ENCODE measurements around the gene MAGI2. TPM values are rescaled to one million over a fixed set of nuclear protein-coding genes. Genes with fewer than 3 reads are reported as not detected.

The MAGI2 gene
- polyA plus RNA-seq, 2 donors, result 0.67 to 0.79 TPM

- WGBS, 2 donors, result 74 to 75% methylated on average over 1 of the region's 1 CpG
These were observed 625.1 kb downstream of the MAGI2 start for GRCh38 chr7:78828317-78828716.

DNA sequence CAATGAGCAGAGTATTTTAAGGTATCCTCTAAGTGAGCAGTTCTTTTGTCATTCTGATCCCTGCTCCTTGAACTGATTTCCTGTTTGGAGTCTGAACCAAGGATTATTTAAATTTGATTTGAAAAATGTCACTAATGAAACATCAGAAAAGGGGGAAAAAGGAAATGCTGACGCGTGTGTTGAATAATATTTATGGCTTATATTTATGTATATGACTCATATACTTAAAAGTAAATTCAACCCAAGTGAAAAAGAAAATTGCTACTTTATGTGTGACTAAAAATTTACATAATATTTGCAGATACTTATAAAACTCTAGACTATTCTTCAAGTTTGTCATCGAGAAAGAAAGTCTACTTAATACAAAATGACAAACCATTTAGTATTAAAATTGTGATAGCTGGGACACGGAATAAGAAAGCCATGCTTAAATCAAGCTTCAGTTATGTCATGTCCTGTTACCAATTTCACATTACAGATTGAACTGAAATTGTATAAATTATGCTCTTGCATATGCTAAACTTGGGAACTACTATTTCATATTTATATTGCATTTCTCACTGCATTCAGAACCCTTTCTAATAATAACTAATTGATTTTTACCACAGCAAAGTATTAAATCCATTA is 649.9 kb downstream of the MAGI2 start:
- Histone ChIP-seq H3K4me1 (ENCODE audit: control insufficient read depth in 2 of 2, insufficient read depth in 2 of 2, low read length in 1 of 2) (no peaks in the 10 kb centered on the region), H3K9me3 (ENCODE audit: control insufficient read depth in 2 of 2, insufficient read depth in 1 of 2, low read depth in 1 of 2, low read length in 1 of 2) (no peaks in the 10 kb centered on the region), H3K27ac (ENCODE audit: low read depth in 2 of 2, low read length in 1 of 2) (no peak overlapping the region), H3K36me3 (ENCODE audit: control insufficient read depth in 2 of 2, insufficient read depth in 2 of 2, low read length in 1 of 2) (no peaks in the 10 kb centered on the region), H3K4me3 (ENCODE audit: low read depth in 1 of 2, low read length in 2 of 2) (no peak overlapping the region), H3K27me3 (ENCODE audit: control insufficient read depth in 1 of 2, insufficient read depth in 2 of 2, low read length in 2 of 2) (no peaks in the 10 kb centered on the region)
- WGBS, 2 donors, result 79 to 84% methylated on average over 4 of the region's 4 CpGs

More at GRCh38 chr7:78828317-78828716, 625.1 kb downstream of the MAGI2 start:
- Histone ChIP-seq H3K27ac (ENCODE audit: low read depth in 2 of 2, low read length in 1 of 2) (no peak overlapping the region), H3K4me3 (ENCODE audit: low read depth in 1 of 2, low read length in 2 of 2) (no peak overlapping the region), H3K36me3 (ENCODE audit: control insufficient read depth in 2 of 2, insufficient read depth in 2 of 2, low read length in 1 of 2) (no peaks in the 10 kb centered on the region), H3K4me1 (ENCODE audit: control insufficient read depth in 2 of 2, insufficient read depth in 2 of 2, low read length in 1 of 2) (no peaks in the 10 kb centered on the region), H3K27me3 (ENCODE audit: control insufficient read depth in 1 of 2, insufficient read depth in 2 of 2, low read length in 2 of 2) (no peaks in the 10 kb centered on the region), H3K9me3 (ENCODE audit: control insufficient read depth in 2 of 2, insufficient read depth in 1 of 2, low read depth in 1 of 2, low read length in 1 of 2) (no peaks in the 10 kb centered on the region)

DNA sequence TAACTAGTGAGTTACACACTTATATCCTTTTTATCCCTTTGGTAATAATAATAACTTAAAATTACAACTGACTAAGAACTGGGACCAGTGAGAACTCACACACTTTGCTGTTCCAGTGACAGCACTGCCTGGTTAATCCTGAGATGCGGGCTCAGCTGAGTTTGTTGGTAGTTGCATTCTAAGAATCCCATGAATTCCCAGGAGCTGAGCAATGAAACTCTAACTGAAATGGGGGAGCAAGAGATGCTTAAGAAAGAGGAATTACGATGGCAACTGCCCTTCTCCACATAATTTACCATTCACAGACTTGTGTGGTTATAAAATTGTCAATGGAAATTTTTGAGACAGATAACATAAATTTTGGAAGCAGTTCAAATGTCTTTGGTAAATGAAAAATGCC is 659.4 kb downstream of the MAGI2 start:
- H3K27me3 ChIP-seq (ENCODE audit: control insufficient read depth in 1 of 2, insufficient read depth in 2 of 2, low read length in 2 of 2), result no peaks in the 10 kb centered on the region
- 47 to 48% methylated on average over 2 of the region's 2 CpGs for WGBS, 2 donors
- H3K27ac ChIP-seq (ENCODE audit: low read depth in 2 of 2, low read length in 1 of 2), result no peak overlapping the region
- H3K4me3 ChIP-seq (ENCODE audit: low read depth in 1 of 2, low read length in 2 of 2), result no peak overlapping the region
- H3K9me3 ChIP-seq (ENCODE audit: control insufficient read depth in 2 of 2, insufficient read depth in 1 of 2, low read depth in 1 of 2, low read length in 1 of 2), result no peaks in the 10 kb centered on the region
- H3K4me1 ChIP-seq (ENCODE audit: control insufficient read depth in 2 of 2, insufficient read depth in 2 of 2, low read length in 1 of 2), result no peaks in the 10 kb centered on the region
- no peaks in the 10 kb centered on the region for H3K36me3 ChIP-seq (ENCODE audit: control insufficient read depth in 2 of 2, insufficient read depth in 2 of 2, low read length in 1 of 2)

GRCh38 chr7:78792624-78793023 is 660.8 kb downstream of the MAGI2 start:
- Histone ChIP-seq H3K9me3 (ENCODE audit: control insufficient read depth in 2 of 2, insufficient read depth in 1 of 2, low read depth in 1 of 2, low read length in 1 of 2) (no peaks in the 10 kb centered on the region), H3K36me3 (ENCODE audit: control insufficient read depth in 2 of 2, insufficient read depth in 2 of 2, low read length in 1 of 2) (no peaks in the 10 kb centered on the region)
- WGBS, 2 donors, result 74 to 83% methylated on average over 3 of the region's 3 CpGs

GRCh38 chr7:78792006-78792405 is 661.5 kb downstream of the MAGI2 start:
- H3K27ac ChIP-seq (ENCODE audit: low read depth in 2 of 2, low read length in 1 of 2), result no peak overlapping the region
- 38 to 53% methylated on average over 6 of the region's 6 CpGs for WGBS, 2 donors
- H3K9me3 ChIP-seq (ENCODE audit: control insufficient read depth in 2 of 2, insufficient read depth in 1 of 2, low read depth in 1 of 2, low read length in 1 of 2), result no peaks in the 10 kb centered on the region
- H3K4me3 ChIP-seq (ENCODE audit: low read depth in 1 of 2, low read length in 2 of 2), result no peak overlapping the region
- H3K27me3 ChIP-seq (ENCODE audit: control insufficient read depth in 1 of 2, insufficient read depth in 2 of 2, low read length in 2 of 2), result no peaks in the 10 kb centered on the region
- H3K4me1 ChIP-seq (ENCODE audit: control insufficient read depth in 2 of 2, insufficient read depth in 2 of 2, low read length in 1 of 2), result no peaks in the 10 kb centered on the region
- no peaks in the 10 kb centered on the region for H3K36me3 ChIP-seq (ENCODE audit: control insufficient read depth in 2 of 2, insufficient read depth in 2 of 2, low read length in 1 of 2)

More at GRCh38 chr7:78792624-78793023, 660.8 kb downstream of the MAGI2 start:
- Histone ChIP-seq H3K4me3 (ENCODE audit: low read depth in 1 of 2, low read length in 2 of 2) (no peak overlapping the region), H3K4me1 (ENCODE audit: control insufficient read depth in 2 of 2, insufficient read depth in 2 of 2, low read length in 1 of 2) (no peaks in the 10 kb centered on the region), H3K27me3 (ENCODE audit: control insufficient read depth in 1 of 2, insufficient read depth in 2 of 2, low read length in 2 of 2) (no peaks in the 10 kb centered on the region), H3K27ac (ENCODE audit: low read depth in 2 of 2, low read length in 1 of 2) (no peak overlapping the region)

DNA sequence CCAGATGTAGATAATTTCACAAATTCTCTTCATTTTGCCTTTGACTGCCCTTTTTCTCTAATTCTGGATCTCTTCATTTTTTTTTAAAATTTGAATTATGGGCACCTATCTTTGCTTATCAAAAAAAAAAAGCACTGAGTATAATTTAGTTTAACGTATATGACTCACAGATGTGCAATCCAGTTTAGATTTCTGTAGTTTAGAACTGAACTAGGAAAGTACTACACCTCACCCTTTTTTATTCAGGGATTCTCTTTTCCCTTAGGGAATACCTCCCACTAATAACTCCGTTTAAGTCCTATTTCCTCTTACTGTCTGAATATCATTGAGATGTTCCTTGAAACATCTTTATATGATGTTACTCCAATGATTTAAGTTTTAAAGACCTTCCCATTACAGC is 665.0 kb downstream of the MAGI2 start:
- Histone ChIP-seq H3K4me3 (ENCODE audit: low read depth in 1 of 2, low read length in 2 of 2) (no peak overlapping the region), H3K27ac (ENCODE audit: low read depth in 2 of 2, low read length in 1 of 2) (no peak overlapping the region), H3K4me1 (ENCODE audit: control insufficient read depth in 2 of 2, insufficient read depth in 2 of 2, low read length in 1 of 2) (no peaks in the 10 kb centered on the region), H3K36me3 (ENCODE audit: control insufficient read depth in 2 of 2, insufficient read depth in 2 of 2, low read length in 1 of 2) (no peaks in the 10 kb centered on the region), H3K27me3 (ENCODE audit: control insufficient read depth in 1 of 2, insufficient read depth in 2 of 2, low read length in 2 of 2) (no peaks in the 10 kb centered on the region), H3K9me3 (ENCODE audit: control insufficient read depth in 2 of 2, insufficient read depth in 1 of 2, low read depth in 1 of 2, low read length in 1 of 2) (no peaks in the 10 kb centered on the region)
- 40 to 54% methylated on average over 2 of the region's 2 CpGs for WGBS, 2 donors

DNA sequence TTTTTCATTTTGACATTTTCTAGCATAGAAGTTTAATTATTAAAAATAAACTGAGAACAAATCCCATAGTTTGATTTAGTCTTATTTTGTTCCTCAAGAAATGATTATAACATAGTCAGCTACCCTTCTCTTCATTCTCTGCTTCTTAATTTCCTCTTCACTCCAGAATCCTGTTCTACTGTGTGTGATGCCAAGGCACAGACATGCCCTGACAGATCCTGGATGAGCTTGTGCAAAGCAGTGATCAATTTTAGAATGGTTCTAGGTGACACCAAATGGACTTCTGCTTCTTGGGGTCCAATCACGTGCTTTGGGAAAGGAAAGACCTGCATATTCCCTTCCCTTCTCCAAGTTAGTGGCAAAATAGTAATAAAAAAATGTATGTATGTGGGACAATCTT is 665.6 kb downstream of the MAGI2 start:
- WGBS, 2 donors, result 60 to 64% methylated on average over 1 of the region's 1 CpG
- Histone ChIP-seq H3K4me3 (ENCODE audit: low read depth in 1 of 2, low read length in 2 of 2) (no peak overlapping the region), H3K4me1 (ENCODE audit: control insufficient read depth in 2 of 2, insufficient read depth in 2 of 2, low read length in 1 of 2) (no peaks in the 10 kb centered on the region), H3K27me3 (ENCODE audit: control insufficient read depth in 1 of 2, insufficient read depth in 2 of 2, low read length in 2 of 2) (no peaks in the 10 kb centered on the region), H3K36me3 (ENCODE audit: control insufficient read depth in 2 of 2, insufficient read depth in 2 of 2, low read length in 1 of 2) (no peaks in the 10 kb centered on the region), H3K27ac (ENCODE audit: low read depth in 2 of 2, low read length in 1 of 2) (no peak overlapping the region), H3K9me3 (ENCODE audit: control insufficient read depth in 2 of 2, insufficient read depth in 1 of 2, low read depth in 1 of 2, low read length in 1 of 2) (no peaks in the 10 kb centered on the region)

DNA sequence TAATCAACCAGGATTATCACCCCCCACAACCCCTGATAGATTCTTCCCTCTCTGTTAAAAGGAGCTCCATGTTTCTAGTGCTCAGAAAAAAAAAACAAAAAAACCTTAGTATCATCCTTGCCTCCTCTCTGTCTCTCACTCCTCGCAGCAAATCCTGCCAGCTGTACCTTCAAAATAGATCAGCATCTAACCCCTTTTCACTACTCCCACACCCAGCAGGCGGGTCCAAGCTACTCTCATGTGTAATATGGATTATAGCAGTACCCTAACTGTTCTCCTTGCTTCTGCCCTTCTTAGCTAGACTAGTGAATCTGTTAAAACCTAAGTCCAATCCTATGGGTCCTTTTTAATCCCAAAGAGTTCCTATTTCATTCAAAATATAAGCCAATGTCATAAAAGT is 667.4 kb downstream of the MAGI2 start:
- Histone ChIP-seq H3K27ac (ENCODE audit: low read depth in 2 of 2, low read length in 1 of 2) (no peak overlapping the region), H3K27me3 (ENCODE audit: control insufficient read depth in 1 of 2, insufficient read depth in 2 of 2, low read length in 2 of 2) (no peaks in the 10 kb centered on the region), H3K4me1 (ENCODE audit: control insufficient read depth in 2 of 2, insufficient read depth in 2 of 2, low read length in 1 of 2) (no peaks in the 10 kb centered on the region), H3K36me3 (ENCODE audit: control insufficient read depth in 2 of 2, insufficient read depth in 2 of 2, low read length in 1 of 2) (no peaks in the 10 kb centered on the region), H3K4me3 (ENCODE audit: low read depth in 1 of 2, low read length in 2 of 2) (no peak overlapping the region), H3K9me3 (ENCODE audit: control insufficient read depth in 2 of 2, insufficient read depth in 1 of 2, low read depth in 1 of 2, low read length in 1 of 2) (no peaks in the 10 kb centered on the region)
- whole genome bisulfite sequencing, 2 donors, result 83 to 88% methylated on average over 2 of the region's 2 CpGs

DNA sequence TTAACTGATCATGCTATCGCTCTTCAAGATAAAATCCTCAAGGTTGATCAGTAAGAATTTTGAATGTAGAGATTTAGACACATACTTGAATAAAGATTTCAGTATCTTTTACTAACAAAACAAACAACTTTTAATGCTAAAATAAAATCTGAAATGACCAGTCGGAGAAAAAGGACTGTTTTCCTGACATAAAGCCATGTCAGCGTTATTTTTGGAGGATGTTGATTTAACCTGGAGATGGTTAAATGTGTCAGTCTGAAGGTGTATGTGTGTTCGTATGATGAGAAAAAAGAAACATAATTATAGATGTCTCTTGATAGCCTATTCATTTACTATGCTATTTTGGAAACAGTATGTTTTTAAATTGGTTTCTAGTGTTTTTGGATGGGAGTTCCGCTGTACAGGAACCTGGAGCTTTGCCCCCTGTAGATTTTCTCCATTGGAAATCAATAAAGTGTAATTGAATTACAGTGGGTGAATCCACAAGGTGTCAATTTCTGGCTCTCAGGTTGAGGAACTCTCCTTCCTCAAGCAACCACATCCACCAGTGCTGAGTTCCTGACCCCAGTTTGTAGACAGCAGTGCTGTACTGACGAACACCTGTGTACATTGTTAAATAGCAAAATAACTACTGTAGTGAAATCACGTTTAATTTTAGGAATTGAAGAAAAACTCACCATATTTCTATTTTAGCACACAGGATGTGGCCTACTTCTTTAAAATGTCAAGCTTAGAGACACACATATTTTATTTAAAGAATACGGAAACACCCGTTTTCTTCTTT is 670.1 kb downstream of the MAGI2 start:
- Histone ChIP-seq H3K36me3 (ENCODE audit: control insufficient read depth in 2 of 2, insufficient read depth in 2 of 2, low read length in 1 of 2) (no peaks in the 10 kb centered on the region), H3K27me3 (ENCODE audit: control insufficient read depth in 1 of 2, insufficient read depth in 2 of 2, low read length in 2 of 2) (no peaks in the 10 kb centered on the region), H3K4me1 (ENCODE audit: control insufficient read depth in 2 of 2, insufficient read depth in 2 of 2, low read length in 1 of 2) (no peaks in the 10 kb centered on the region), H3K4me3 (ENCODE audit: low read depth in 1 of 2, low read length in 2 of 2) (no peak overlapping the region), H3K27ac (ENCODE audit: low read depth in 2 of 2, low read length in 1 of 2) (no peak overlapping the region), H3K9me3 (ENCODE audit: control insufficient read depth in 2 of 2, insufficient read depth in 1 of 2, low read depth in 1 of 2, low read length in 1 of 2) (no peaks in the 10 kb centered on the region)
- 82 to 85% methylated on average over 9 of the region's 9 CpGs for WGBS, 2 donors

DNA sequence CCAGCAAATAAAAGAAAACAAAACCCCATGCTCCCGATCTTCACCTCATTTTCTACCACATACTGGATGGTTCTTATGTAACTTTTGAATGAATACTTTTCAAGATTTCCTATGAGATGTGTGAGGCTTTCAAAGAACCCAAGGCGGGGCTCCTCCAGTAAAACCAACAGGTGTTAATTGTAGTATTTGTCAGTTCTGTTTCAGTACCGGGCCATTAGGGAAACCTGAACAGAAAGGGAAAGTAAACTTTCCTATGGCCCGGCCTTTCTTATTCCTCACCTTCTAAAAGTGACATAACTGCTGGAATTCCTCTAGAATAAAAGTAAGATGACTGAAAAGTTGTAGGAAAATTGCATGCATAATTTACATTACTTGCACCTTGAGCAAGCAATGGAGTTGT is 672.9 kb downstream of the MAGI2 start:
- no peak overlapping the region for H3K4me3 ChIP-seq (ENCODE audit: low read depth in 1 of 2, low read length in 2 of 2)
- WGBS, 2 donors, result 40 to 55% methylated on average over 4 of the region's 4 CpGs

More for the DNA sequence above, 672.9 kb downstream of the MAGI2 start:
- Histone ChIP-seq H3K36me3 (ENCODE audit: control insufficient read depth in 2 of 2, insufficient read depth in 2 of 2, low read length in 1 of 2) (no peaks in the 10 kb centered on the region), H3K9me3 (ENCODE audit: control insufficient read depth in 2 of 2, insufficient read depth in 1 of 2, low read depth in 1 of 2, low read length in 1 of 2) (no peaks in the 10 kb centered on the region), H3K4me1 (ENCODE audit: control insufficient read depth in 2 of 2, insufficient read depth in 2 of 2, low read length in 1 of 2) (no peaks in the 10 kb centered on the region), H3K27me3 (ENCODE audit: control insufficient read depth in 1 of 2, insufficient read depth in 2 of 2, low read length in 2 of 2) (no peaks in the 10 kb centered on the region), H3K27ac (ENCODE audit: low read depth in 2 of 2, low read length in 1 of 2) (no peak overlapping the region)
